ENCODE results near the gene PUS3.

- TF ChIP-seq CTCF (IDR thresholded peaks at IDR 0.05) = no peak
- no peak for TF ChIP-seq POLR2A (IDR thresholded peaks at IDR 0.05)
Measured at GRCh38 chr11:125925804-125926203, 22.8 kb upstream of the PUS3 start.
